HG02981 (cell line): ENCODE results near the gene CDH24.
A peak's percentile ranks its signal among the peaks of the same experiment; 100 is the strongest.

Experiments
- ATAC-seq: cut with Tn5 transposase; IDR thresholded peaks from one replicate; pipeline ENCODE4 v1.9.1; 2021; ENCODE audit warnings: mild to moderate bottlenecking, moderate library complexity; ENCODE audit not compliant: unreplicated experiment

The CDH24 gene

DNA sequence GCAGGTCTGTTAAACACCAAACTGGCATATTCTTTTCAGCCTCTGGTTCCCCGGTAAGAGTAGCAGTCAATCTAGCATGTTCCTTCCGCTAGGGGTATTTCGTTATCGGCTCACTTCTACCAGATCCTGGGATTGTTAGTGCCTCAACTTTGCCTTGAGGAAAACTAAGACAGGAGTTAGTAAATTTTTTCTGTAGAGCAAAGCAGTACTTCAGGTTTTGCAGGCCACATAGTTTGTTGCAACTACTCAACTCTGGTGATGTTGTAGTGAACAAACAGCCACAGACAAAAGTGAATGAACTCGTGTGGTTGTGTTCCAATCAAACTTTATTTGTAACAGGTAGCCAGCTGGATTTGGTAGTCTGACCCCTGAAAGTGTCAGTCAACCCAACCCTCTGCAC lies 6.3 kb upstream of the CDH24 start:
- no peak for ATAC-seq

- no peak for ATAC-seq
These were observed 4.7 kb upstream of the CDH24 start for GRCh38 chr14:23062002-23062401.

- ATAC-seq, result no peak
These were observed 3.4 kb upstream of the CDH24 start for GRCh38 chr14:23060536-23061260.

GRCh38 chr14:23058654-23059504 lies 1.6 kb upstream of the CDH24 start:
- ATAC-seq, result no peak

DNA sequence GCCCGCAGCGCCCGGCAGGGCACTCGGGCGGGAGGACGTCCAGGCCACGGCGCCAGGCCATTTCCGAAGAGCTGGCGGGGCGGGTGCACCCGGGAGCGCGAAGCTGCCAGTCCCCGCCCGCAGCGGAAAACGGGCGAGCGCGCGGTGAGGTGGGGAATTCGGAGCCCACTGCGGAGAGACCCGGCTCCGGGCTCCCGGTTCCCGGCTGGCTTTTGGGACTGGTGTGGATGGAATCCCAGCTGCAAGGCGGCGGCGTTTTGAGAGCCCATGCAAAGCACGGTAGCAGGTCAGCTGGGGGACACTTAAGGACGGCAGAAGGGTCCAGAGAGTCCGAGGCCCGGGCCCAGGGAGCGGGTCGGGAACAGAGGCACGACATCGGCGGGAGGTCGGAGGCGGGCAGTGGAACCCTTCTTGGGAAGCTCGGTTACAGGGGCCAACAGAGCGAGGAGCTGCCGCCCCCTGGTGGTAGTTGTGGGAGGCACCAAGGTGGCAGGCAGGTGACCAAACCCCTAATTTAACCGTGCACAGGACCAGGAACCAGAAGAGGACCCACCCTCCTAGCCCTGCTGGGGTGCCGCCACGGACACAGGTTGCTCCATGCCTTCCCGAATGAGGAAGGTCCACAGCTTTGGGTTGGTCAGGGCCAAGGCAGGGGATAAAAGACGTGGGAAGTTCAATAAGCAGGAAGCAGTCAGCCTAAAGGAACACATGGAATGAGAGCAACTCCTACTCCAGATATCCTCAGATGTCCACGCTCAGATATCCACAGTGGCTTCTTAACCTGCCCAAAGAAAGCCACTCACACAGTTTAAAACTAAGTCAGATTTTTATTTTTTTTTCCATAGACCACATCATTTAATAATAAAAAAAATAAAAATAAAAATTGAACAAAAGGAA lies 685 bp upstream of the CDH24 start:
- peak; percentile 57 for ATAC-seq

DNA sequence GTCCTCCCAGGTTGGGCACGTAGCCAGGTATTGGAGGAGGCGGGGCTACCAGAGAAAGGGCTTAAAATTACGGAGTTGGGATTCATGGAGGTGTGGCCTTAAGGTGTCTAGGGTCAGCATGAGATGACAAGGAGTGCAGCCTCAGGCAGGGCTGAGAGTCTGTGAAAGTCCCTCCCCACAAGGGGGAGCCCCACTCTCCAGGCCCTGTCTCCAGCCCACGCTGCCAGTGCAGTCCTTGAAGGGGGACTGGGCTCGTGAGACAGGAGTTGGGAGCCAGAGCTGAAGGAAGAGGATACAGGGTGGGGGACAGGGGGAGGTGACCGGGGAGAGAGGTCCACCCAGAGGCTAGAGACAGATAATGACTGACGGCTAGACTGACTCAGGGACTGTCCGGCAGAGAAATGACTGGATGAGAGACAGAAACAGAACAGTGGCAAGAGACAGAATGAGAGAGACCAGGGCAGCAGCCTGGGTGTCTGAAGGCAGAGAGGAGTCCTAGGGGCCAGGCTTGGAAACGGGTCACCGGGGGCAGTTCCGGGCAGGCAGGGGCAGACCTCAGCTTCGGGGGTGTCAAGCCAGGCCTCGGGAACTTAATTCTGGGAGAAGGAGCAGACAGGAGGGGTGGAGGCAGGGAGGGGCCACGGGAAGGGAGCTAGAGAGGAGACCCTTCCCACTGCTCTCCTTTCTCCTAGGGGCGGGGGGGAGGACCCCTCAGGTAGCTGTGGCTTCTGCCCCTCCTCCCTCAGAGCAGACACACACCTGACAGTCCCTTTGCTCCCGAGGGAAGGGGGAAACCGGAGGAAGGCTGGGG lies 970 bp downstream of the CDH24 start:
- peak; percentile 41 for ATAC-seq

DNA sequence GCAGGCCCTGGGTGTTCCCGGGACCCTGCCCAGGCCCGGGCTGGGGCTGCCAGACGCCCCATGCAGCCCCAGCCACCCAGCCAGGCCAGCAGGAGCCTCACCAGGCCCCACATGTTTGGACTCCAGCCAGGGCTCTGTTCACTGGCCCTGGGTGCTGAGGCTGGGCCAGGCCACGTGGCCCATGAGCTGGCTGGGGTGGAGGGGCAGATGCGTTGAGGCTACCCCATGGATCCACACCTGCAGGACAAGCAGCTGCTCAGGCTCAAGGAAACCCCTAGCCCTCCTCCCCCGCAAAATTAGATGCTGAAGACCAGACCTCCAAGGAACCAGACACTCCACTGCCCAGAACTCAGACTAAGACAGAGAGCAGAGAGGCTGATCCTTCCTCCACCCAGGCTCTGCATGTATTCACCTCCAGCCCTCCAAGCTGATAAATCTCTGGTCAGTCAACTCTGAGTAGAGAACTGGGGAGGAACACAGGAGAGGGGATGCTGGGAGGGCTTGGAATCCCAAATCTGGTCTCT lies 1.6 kb downstream of the CDH24 start:
- no peak for ATAC-seq

DNA sequence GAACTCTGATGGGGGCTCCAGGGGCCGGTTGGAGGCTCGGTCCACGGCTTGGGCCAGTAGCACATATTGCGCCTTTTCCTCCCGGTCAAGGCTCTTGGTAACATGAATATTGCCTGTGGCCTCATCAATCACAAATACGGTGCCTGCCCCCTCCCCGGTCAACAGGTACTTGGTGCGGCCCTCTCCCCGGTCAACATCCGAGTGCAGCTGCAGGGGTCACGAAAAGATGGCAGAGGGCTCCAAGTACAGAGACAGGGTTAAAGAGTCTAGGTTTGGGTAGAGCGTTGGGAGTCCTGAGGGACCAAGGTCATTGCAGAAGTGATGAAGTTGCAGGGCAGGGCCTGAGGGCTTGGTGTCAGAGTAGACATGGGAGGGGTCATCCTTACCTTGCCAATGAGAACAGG lies 2.2 kb downstream of the CDH24 start:
- no peak for ATAC-seq

GRCh38 chr14:23054000-23054811 lies 3.1 kb downstream of the CDH24 start:
- ATAC-seq, result no peak

DNA sequence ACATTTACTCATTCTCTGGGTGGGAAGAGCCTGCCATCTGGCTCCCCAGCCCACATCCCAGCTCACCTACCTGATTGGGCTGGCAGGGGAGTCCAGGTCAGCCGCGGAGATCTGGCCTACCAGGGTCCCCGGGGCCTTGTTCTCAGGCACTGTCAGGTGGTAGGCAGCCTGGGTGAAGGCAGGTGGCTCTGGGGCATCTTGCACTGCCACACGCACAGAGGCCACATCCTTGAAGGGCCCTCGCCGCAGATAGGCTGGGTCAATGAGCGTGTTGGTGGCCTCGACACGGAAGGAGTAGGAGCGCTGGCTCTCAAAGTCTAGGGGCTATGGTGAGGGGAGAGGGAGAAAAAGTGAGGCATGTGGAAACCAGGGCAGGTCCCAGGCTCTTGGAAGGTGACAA lies 3.9 kb downstream of the CDH24 start:
- no peak for ATAC-seq

DNA sequence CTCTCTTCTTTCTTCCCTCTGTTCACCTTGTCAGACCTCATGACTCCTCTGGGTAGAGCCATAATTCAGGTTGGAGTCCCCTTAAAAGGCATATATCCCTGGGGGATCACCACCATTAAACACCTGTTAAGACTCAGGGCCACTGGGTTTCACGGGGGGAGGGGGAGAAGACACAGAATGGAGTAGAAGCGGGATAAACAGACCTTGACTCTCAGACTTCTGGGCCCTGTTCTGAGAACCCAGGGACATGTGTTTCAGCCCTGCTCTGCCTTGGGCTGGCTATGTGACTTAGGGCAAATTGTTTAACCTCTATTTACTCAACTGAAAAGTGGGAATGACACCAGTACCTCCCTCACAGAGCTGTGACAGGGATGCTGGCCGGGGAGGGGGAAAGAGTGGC lies 4.6 kb downstream of the CDH24 start:
- no peak for ATAC-seq

DNA sequence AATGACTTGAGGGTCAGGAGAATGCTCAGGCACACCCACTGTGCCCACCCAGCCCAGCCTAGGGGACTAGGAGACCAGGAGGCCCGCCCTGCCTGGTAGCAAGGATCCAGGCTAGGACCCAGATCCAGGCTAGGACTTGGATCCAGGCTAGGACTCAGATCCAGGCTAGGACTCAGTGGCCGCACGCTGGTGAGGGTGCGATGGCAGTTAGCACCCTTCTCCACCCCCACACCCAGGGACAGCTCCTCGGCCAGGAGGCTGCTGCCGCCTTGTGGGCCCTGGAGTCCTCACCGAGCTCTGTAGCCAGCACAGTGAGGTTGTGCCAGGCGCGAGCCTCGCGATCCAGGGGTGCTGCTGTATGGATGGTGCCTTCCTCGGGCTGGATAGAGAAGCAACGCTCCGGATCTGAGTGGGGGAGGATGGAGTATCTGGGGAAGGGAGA lies 5.1 kb downstream of the CDH24 start:
- ATAC-seq, result no peak

- no peak for ATAC-seq
These were observed 5.9 kb downstream of the CDH24 start for GRCh38 chr14:23051141-23052057.

DNA sequence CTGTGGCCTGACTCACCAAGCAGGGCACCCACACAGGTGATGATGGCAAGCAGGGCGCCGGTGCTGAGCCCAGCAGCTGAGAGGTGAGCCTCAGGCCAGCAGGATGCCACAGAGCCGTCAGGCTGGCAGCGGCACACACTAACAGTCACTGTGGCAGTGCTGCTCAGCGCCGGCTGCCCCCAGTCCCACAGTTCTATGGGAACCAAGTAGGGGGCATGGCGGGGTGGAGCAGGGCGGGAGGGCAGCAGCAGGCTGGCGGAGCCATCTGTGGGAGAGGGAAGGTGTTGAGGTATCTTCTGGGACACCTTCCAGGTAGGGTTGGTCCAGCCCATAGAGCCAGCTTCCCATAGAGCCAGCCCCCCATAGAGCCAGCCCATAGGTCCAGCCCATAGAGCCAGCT lies 8.3 kb downstream of the CDH24 start:
- ATAC-seq, result no peak

- no peak for ATAC-seq
These were observed 9.3 kb downstream of the CDH24 start for GRCh38 chr14:23047751-23048693.

- ATAC-seq, result no peak
These were observed 10.2 kb downstream of the CDH24 start for GRCh38 chr14:23047034-23047634.
